GM23338 (cell line): ENCODE data around the gene MPO. TPM values are rescaled to one million over a fixed set of nuclear protein-coding genes. Genes with fewer than 3 reads are reported as not detected.

ENCODE experiments used
- ATAC-seq: fragments of 200-7000 bp; cut with Tn5 transposase; 3 replicates; pipeline ENCODE4 v1.9.1; 2020
- DNase-seq: peaks from one replicate; pipeline ENCODE4 v3.0.0-alpha.2; 2015; ENCODE audit warnings: low spot score
- H2AFZ ChIP-seq: fragments of 200-600 bp; sonication (generic); 2 replicates; pipeline ENCODE4 v1.8.0; 2016; ENCODE audit warnings: antibody characterized with exemption, mild to moderate bottlenecking, moderate library complexity
- H3F3A ChIP-seq: fragments of 200-600 bp; sonication (generic); replicated peaks from 2 replicates; pipeline ENCODE4 v1.8.0; 2017; ENCODE audit warnings: antibody characterized with exemption, mixed run types, low read depth
- H3K27ac ChIP-seq: fragments of 200-600 bp; sonication (generic); 2 replicates; pipeline ENCODE4 v1.6.1; 2016; ENCODE audit warnings: low read depth
- H3K27me3 ChIP-seq: fragments of 200-600 bp; sonication (generic); 2 replicates; pipeline ENCODE4 v1.8.0; 2016; ENCODE audit warnings: mild to moderate bottlenecking, mixed run types, moderate library complexity; ENCODE audit not compliant: insufficient read depth
- H3K36me3 ChIP-seq: fragments of 200-600 bp; sonication (generic); 2 replicates; pipeline ENCODE4 v1.8.0; 2016; ENCODE audit warnings: mild to moderate bottlenecking; ENCODE audit not compliant: insufficient read depth
- H3K4me1 ChIP-seq: fragments of 200-600 bp; sonication (generic); 2 replicates; pipeline ENCODE4 v1.8.0; 2016; ENCODE audit warnings: mild to moderate bottlenecking, moderate library complexity; ENCODE audit not compliant: insufficient read depth
- H3K4me2 ChIP-seq: fragments of 200-600 bp; sonication (generic); 2 replicates; pipeline ENCODE4 v1.7.1; 2017; ENCODE audit warnings: mixed run types
- H3K4me3 ChIP-seq: fragments of 200-600 bp; sonication (generic); 2 replicates; pipeline ENCODE4 v1.6.1; 2016; ENCODE audit warnings: mixed run types
- H3K79me2 ChIP-seq: fragments of 200-600 bp; sonication (generic); replicated peaks from 2 replicates; pipeline ENCODE4 v1.8.0; 2017; ENCODE audit warnings: mild to moderate bottlenecking; ENCODE audit not compliant: insufficient read depth
- H3K9me2 ChIP-seq: fragments of 200-600 bp; sonication (generic); 2 replicates; pipeline ENCODE4 v1.8.0; 2017; ENCODE audit not compliant: insufficient read depth
- H4K20me1 ChIP-seq: fragments of 200-600 bp; sonication (generic); replicated peaks from 2 replicates; pipeline ENCODE4 v1.8.0; 2017; ENCODE audit warnings: mild to moderate bottlenecking; ENCODE audit not compliant: insufficient read depth
- H3K27ac Mint-ChIP-seq: 2 replicates; pipeline ENCODE4 v1.8.0; 2020; ENCODE audit warnings: inconsistent platforms, mild to moderate bottlenecking, moderate library complexity, mixed read lengths
- H3K27me3 Mint-ChIP-seq: 3 replicates; pipeline ENCODE4 v1.8.0; 2022; ENCODE audit warnings: low read depth, mild to moderate bottlenecking, moderate library complexity, mixed read lengths, inconsistent platforms; ENCODE audit not compliant: insufficient read depth, poor library complexity
- H3K36me3 Mint-ChIP-seq: 3 replicates; pipeline ENCODE4 v1.8.0; 2021; ENCODE audit warnings: low read depth, mild to moderate bottlenecking, inconsistent platforms, moderate library complexity, mixed read lengths
- H3K4me1 Mint-ChIP-seq: 3 replicates; pipeline ENCODE4 v1.8.0; 2020; ENCODE audit warnings: mild to moderate bottlenecking, inconsistent platforms, mixed read lengths
- H3K4me3 Mint-ChIP-seq: 3 replicates; pipeline ENCODE4 v1.8.0; 2021; ENCODE audit warnings: moderate library complexity, mild to moderate bottlenecking, inconsistent platforms, mixed read lengths
- H3K9me3 Mint-ChIP-seq: 3 replicates; pipeline ENCODE4 v1.8.0; 2020; ENCODE audit warnings: moderate library complexity, mild to moderate bottlenecking, inconsistent platforms, mixed read lengths
- CTCF ChIP-seq, 2 experiments: fragments of 200-600 bp in 1 of 2; sonication (generic) in 1 of 2; conservative IDR thresholded peaks; 2 replicates each; pipeline versions ENCODE4 v1.5.1 to v1.6.1; 2016 to 2017; ENCODE audit warnings: antibody characterized with exemption in 2 of 2, low read depth in 2 of 2, mild to moderate bottlenecking in 2 of 2, moderate library complexity in 1 of 2
- EZH2phosphoT487 ChIP-seq: fragments of 200-600 bp; sonication (generic); IDR thresholded peaks from one replicate; pipeline ENCODE4 v1.8.1; 2018; ENCODE audit warnings: antibody characterized with exemption; ENCODE audit not compliant: unreplicated experiment
- NANOG ChIP-seq: IDR thresholded peaks from 2 replicates; pipeline ENCODE4 v1.6.1; 2016; ENCODE audit warnings: antibody characterized with exemption, borderline replicate concordance
- POLR2AphosphoS5 ChIP-seq: IDR thresholded peaks from 2 replicates; pipeline ENCODE4 v1.6.1; 2016; ENCODE audit warnings: antibody characterized with exemption, low read depth
- STAT1 ChIP-seq: IDR thresholded peaks from one replicate; pipeline ENCODE4 v1.6.1; 2016; ENCODE audit warnings: antibody characterized with exemption; ENCODE audit not compliant: unreplicated experiment
- ZNF331 ChIP-seq: fragments of 250-450 bp; sonication (Bioruptor Pico); IDR thresholded peaks from 2 replicates; pipeline ENCODE4 v1.5.0; 2020; ENCODE audit warnings: low read depth, mild to moderate bottlenecking, moderate library complexity
- polyA plus RNA-seq: library from polyadenylated mRNA; unstranded; fragments of >200 nt; fragmentation: Nextera tagmentation; extraction: Ambion mirVana; gene quantifications from 2 replicates; pipeline ENCODE4 v1.2.1, GENCODE V29; 2016
- total RNA-seq: library from RNA; depleted of rRNA; stranded (reverse); fragments of >200 nt; shearing (Covaris generic); gene quantifications from 2 replicates; pipeline ENCODE4 v1.2.3, GENCODE V29; 2014

Gene MPO
- total and polyA plus RNA-seq, 2 experiments from 2014 or later, result 0.08 TPM; not detected in 1

DNA sequence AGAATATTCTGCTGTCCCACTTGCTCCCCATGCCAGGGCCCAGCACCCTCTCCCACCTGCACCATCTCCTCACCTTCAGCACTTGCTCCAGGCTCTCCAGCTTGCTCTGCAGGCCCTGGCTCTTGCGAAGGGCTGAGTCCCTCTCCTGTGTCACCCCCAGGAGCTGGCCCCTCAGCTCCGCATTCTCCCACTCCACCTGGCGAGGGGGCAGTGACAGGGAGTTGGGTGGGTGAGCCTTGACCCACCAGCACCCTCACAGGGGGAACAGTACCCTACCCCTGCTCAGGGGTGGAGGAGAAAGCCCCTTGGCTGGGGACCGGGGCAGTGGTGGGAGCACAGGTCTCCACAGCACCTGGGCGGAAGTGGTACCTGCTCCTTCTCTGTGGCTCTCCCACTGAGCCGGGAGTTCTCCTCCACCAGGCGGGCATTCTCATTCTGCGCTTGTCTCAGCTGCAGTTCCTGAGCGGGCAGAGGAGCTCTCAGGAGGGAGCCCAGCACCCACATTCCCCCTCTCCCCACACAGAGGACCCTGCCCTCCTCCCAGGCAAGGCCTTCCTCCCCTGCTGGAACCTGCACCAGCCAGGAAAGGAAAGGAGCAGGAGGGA lies 41.9 kb upstream of the MPO start:
- Mint-ChIP-seq H3K4me3 (no peak overlapping the region), H3K27ac (no peak overlapping the region), H3K27me3 (peaks cover 29% of the 10 kb centered on the region), H3K4me1 (peaks cover 25% of the 10 kb centered on the region), H3K9me3 (no peaks in the 10 kb centered on the region; the same call in 2 of the 3 replicates), H3K36me3 (no peaks in the 10 kb centered on the region)
- no peaks in the 10 kb centered on the region for H3K36me3 ChIP-seq
- H2AFZ ChIP-seq, result no peak overlapping the region
- H4K20me1 ChIP-seq, result no peaks in the 10 kb centered on the region
- peaks cover 19% of the 10 kb centered on the region; the same call in 1 of the 2 replicates for H3K4me1 ChIP-seq
- no peaks in the 10 kb centered on the region for H3K9me2 ChIP-seq
- no peaks in the 10 kb centered on the region for H3F3A ChIP-seq
- no peak overlapping the region for H3K4me3 ChIP-seq
- TF ChIP-seq ZNF331 (CRISPR knock-in tag), result no peak
- no peak overlapping the region for H3K4me2 ChIP-seq
- no peaks in the 10 kb centered on the region for H3K79me2 ChIP-seq
- ATAC-seq (no peak), DNase-seq (no peak)
- no peak overlapping the region for H3K27ac ChIP-seq
- peaks cover 23% of the 10 kb centered on the region for H3K27me3 ChIP-seq

- Histone ChIP-seq H3K79me2 (no peaks in the 10 kb centered on the region), H3K4me3 (no peak overlapping the region), H3K27me3 (peaks cover 23% of the 10 kb centered on the region), H3K4me1 (peaks cover 19% of the 10 kb centered on the region; the same call in 1 of the 2 replicates), H2AFZ (no peak overlapping the region), H3K27ac (no peak overlapping the region), H4K20me1 (no peaks in the 10 kb centered on the region), H3K4me2 (no peak overlapping the region), H3F3A (no peaks in the 10 kb centered on the region), H3K9me2 (no peaks in the 10 kb centered on the region), H3K36me3 (no peaks in the 10 kb centered on the region)
- no peaks in the 10 kb centered on the region; the same call in 2 of the 3 replicates for H3K9me3 Mint-ChIP-seq
- no peak overlapping the region for H3K27ac Mint-ChIP-seq
- H3K36me3 Mint-ChIP-seq, result no peaks in the 10 kb centered on the region
- no peak for TF ChIP-seq ZNF331 (CRISPR knock-in tag)
- no peak for TF ChIP-seq STAT1
- TF ChIP-seq NANOG, result no peak
- TF ChIP-seq EZH2phosphoT487, result no peak
- TF ChIP-seq CTCF (conservative IDR thresholded peaks at IDR 0.05; ENCODE audit: low read depth in 2 of 2), result no peak
- no peak for TF ChIP-seq POLR2AphosphoS5
- no peak for DNase-seq
- peaks cover 26% of the 10 kb centered on the region for H3K27me3 Mint-ChIP-seq
- H3K4me1 Mint-ChIP-seq, result peaks cover 25% of the 10 kb centered on the region
- no peak overlapping the region for H3K4me3 Mint-ChIP-seq
- no peak for ATAC-seq
These were observed 41.1 kb upstream of the MPO start for GRCh38 chr17:58321571-58322525.
